Activated T-helper 1 cell treated with Interleukin-2 at 50 U/mL for 16 hours (primary cell): ENCODE results near the gene FRMD3.

Source experiments
- DNase-seq: peaks from one replicate; pipeline ENCODE4 v3.0.0-alpha.2; 2020; ENCODE audit warnings: low read depth

FRMD3 gene

DNA sequence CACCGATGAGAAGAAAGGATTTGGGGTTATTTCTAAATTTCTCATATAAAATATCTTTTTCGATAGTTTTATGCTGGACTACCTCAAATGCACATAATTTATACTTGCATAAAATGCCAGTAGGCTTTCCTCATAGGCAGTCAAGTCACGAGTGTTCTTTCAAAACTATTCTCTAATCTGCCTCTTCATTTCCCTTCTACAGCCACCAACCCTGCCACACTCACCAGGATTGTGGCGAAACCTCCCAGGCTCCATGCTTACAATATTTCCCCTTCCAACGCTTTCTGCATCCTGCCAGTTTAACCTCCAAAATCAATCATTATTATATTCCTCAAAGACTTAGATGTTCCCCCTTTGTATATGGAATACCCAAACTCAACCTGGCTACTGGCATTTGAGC is 65.4 kb downstream of the FRMD3 start:
- no peak for DNase-seq

- no peak for DNase-seq
Observed at GRCh38 chr9:83472221-83472665, 66.0 kb downstream of the FRMD3 start.

DNA sequence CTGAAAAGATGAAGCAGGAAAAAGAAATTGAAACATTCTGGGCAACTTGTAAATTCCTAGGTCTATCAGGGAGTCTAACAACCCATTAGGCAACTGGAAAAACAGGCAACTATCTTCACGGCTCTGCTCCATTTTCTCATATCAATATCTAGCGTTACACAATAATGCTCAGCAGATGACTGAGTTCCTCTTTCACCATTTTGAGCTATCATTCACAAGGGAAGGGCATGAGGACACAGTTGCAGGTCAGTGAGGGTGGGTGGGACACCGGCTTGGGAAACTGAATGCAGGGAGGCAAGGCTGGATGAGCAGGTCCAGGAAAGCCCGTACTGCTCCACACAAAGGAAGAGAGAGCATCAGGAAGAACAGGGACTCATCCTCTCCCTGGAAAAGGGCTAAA is 67.0 kb downstream of the FRMD3 start:
- no peak for DNase-seq

DNA sequence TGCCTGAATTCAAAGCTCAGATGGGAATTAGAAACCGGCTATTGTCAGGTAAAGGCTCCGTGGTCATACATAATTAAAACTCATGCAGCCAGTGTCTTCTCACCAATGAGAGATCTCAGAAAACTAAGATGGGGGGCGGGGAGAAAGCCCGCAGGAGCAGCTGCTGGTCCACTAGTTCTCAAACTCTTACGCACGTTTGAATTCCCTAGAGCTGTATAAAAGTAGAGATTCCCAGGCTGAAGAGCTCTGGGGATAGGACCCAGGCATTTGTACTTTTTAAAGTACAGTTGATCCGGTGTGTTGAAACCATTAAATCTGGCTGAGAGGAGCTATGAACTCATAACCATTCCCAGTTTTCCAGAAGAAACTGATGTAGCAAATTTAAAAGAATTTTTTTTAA is 68.5 kb downstream of the FRMD3 start:
- no peak for DNase-seq

DNA sequence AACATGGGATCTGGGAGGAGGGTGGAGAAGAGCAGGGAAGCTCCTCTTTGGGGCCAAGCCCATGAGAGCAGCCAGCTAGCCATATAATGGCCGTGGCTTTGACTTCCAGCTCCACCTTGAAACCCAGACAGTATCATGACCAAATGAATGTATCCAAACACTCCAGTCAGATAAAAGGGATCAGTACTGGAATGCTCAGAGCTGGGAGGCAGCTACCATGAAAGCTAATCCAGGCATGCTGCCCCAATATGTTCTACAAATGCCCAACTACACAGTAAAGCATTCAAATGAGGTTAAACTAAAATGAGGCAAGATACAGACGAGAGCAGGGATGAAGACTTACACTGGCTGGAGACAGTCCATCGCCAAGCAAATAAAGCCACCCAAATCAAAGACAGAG is 69.4 kb downstream of the FRMD3 start:
- DNase-seq: no peak

GRCh38 chr9:83466877-83467276 is 71.3 kb downstream of the FRMD3 start:
- no peak for DNase-seq

DNA sequence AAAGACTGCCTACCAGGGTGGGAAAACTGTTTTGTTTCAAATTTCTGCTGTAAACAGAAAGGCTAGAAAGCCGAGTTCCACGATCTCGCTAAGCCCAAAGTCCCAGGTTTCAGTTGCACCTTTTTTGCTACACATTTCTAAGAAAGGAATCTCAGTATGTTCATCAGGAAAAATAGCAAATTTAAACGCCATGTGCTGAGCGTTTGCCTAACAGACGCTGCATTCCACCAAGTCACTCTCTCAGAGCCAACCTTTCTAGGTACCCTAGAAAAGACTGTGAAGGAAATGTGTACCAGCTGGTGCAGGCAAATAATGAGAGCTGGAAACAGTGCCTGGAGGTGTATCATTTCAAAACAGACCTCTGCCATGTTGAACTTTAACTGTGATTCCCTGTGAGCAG is 71.8 kb downstream of the FRMD3 start:
- no peak for DNase-seq

- no peak for DNase-seq
Observed at GRCh38 chr9:83459830-83460229, 78.4 kb downstream of the FRMD3 start.

DNA sequence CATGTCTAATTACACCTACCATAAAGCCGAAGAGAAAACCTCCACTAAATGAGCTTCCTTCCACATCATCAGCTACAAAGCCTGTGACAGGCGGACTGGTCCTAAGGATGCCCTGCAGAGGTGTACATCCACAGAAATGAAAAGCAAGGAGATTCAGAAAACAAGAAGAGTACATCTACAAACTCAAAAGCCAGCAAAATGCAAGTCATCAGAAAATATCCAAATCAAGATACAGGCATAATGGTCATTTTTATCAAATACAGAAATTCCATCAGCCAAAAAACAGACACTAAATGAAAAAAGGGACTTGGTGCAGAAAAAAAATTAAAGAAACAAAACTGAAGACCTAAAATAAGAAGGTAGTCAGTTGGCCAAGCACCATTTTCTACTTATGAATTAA is 79.7 kb downstream of the FRMD3 start:
- DNase-seq: no peak

- no peak for DNase-seq
Observed at GRCh38 chr9:83457005-83457404, 81.2 kb downstream of the FRMD3 start.

DNA sequence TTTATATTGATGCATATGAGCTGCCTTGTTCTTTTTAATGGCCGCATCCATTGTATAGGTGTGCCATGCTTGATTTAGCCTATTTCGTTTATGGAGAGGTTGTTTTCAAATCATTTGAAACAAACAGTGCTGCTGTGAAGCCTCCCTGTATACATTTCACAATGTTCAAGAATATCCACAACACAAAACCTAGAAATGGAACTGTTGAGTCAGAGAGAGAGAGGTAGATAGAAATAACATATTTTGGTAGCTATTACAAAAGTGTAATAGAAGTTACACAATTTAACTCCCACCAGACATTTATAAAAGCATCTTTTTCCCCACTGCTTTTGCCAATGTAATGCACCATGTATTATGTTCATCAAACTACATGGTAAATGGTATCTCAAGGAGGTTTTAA is 82.0 kb downstream of the FRMD3 start:
- DNase-seq: no peak

DNA sequence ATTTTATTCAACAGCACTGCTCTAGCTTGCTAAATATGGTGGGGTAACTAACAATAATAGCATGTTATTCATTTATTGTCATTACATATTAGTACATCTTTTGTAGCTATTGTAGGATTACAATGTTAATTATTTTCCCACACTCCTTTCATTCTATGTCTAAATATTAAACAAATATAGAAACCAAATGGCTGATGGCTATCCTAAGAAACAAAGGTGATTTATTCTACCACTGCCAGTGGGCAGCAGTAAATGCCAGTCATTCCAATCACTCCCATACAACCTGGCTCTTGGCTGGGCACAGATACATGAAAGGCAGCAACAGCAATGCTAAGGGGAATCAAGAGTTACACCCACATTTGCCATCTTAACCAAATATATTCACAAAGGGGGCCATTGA is 84.1 kb downstream of the FRMD3 start:
- no peak for DNase-seq

DNA sequence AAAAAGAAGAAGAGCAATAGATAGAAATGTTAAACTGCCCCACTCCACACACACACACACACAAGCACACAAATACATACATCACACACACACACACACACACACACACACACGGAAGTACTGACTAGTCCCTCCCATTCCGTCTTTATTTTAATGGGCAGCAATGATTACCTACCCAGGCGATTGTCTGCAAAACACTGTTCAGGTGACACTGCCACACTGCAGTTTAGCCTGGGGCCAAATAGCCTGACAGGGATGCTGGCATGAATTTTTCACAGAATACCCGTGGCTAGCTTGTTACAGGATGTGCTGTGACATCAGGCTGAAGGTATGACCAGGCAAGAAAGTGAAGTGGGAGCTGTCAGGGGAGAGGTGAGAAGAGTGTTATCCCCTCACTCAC is 86.9 kb downstream of the FRMD3 start:
- DNase-seq: no peak

GRCh38 chr9:83449983-83450382 is 88.2 kb downstream of the FRMD3 start:
- DNase-seq: no peak

- DNase-seq: no peak
Observed at GRCh38 chr9:83449166-83449565, 89.0 kb downstream of the FRMD3 start.

DNA sequence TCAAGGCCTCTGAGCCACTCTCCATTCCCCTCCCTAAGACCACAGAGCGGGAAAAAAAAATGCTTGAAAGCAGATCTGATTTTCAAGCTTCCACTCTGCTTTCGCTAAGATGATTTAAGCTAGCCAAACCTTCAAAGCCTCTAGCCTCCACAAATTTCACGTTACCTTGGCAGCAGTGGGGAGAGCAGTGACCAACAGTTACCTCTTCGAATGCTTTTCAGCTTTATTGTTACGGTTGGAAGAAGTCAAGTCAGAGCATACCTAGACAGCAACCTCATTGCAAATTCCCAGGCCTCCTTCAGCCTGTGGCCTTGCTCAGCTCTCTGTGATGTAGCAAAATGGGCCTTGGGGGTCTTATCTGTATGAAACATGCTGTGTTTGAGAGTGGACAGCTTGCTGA is 89.6 kb downstream of the FRMD3 start:
- DNase-seq: no peak

GRCh38 chr9:83447351-83447750 is 90.8 kb downstream of the FRMD3 start:
- DNase-seq: no peak

- no peak for DNase-seq
Observed at GRCh38 chr9:83445703-83446265, 92.4 kb downstream of the FRMD3 start.

GRCh38 chr9:83444110-83444509 is 94.1 kb downstream of the FRMD3 start:
- no peak for DNase-seq

- no peak for DNase-seq
Observed at GRCh38 chr9:83441390-83441789, 96.8 kb downstream of the FRMD3 start.

- DNase-seq: no peak
Observed at GRCh38 chr9:83440641-83441040, 97.6 kb downstream of the FRMD3 start.

GRCh38 chr9:83435301-83435700 is 102.9 kb downstream of the FRMD3 start:
- DNase-seq: no peak

DNA sequence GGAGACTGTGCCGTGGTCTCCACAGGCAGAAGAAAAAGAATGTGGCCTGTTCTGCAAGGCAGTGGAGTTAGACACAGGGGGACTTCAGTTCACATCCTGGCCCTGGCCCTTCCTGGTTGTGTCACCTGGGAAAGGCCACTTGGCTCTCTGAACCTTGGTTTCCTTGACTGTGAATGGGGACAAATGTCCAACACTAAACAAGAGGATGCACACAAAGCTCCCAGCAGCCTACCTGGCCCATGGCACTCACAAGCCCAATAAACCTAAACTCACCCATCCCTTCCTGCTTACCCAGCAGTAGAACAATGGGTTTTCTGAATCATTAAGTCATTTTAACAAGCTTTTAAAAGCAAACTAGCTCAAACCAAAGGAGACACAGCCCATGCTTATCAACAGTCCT is 103.9 kb downstream of the FRMD3 start:
- no peak for DNase-seq

DNA sequence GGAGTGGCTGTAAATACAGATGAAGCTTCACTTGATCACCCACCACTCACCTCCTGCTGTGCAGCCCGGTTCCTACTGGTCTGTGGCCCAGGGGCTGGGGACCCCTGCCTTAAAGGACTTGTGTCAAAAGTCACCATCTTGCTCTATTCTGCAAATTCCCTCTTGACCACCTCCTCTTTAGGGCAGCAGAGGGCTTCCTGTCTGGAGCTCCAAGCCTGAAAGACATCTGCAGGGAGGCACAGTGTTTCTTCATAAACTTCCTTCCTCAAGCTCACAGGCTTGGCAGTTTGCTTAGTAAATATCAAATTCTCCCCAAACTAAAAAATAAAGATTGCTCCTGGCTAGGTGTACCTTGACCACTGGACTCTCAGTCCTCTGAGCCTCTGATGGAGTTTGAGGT is 104.4 kb downstream of the FRMD3 start:
- DNase-seq: no peak
